Measurements from ENCODE around the gene SIAH3.
"Not testable (repeated sequence)": the region's sequence is repeated elsewhere in the genome, so short reads cannot be mapped to it uniquely, and the experiment has no call there.

SIAH3 gene

GRCh38 chr13:45782327-45783045, 69.1 kb downstream of the SIAH3 start:
- no peak for DNase-seq (ENCODE audit: low read depth)

DNA sequence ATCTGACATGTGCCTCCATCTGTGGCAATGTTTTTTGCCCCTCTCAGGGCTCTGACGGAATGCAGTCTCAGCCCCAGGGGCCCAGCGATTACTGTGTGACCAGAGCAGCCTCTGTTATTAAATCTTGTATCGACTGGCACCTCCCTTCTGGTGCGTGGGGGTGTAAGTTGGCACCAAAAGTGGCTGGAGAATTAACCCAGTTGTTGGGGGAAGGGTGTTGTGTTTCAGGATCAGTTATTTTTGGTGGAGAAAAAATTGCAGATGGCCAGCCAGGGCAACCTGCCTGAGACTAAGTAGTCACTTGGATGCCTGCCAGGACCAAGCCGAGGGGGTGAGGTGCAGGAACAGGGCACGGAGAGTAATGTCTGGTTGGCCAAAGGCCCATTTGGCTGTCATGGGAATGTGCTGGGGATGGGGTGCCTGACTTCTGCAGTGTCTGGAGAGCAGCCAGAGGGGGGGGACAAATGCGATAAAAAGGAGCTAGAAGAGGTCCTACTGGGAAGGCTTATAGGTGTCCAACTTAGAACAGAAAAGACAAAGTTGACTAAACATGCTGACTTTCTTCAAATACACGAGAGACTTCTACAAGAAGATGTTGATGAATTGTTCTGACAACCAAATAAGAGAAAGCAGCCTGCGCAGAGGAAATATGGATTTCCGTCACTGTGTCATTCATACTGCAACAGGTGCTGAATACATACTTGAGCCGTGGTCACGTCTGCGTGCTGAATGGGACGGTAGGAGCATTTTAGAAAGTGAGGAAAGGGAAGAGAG, 69.8 kb downstream of the SIAH3 start:
- no peak for DNase-seq (ENCODE audit: low read depth)

DNA sequence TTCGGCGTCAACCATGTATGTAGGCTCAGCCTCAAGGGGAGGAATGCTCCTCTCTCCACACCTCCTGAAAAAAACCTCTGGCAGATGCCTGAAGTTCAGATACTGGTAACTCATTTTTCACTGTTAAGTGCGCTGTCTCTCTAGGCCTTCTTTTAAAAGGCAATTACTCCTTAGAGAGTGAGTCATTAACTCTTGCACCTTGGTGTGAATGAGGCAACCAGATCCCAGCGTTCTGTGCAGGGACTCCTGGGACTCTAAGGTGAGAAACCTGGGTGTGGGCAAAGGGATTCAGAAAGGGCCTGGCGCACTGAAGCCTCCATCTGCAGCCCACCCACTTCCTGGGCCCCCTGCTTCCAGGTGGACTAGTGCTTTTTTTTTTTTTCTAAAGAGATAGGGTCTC, 71.7 kb downstream of the SIAH3 start:
- no peak for DNase-seq (ENCODE audit: low read depth)

DNA sequence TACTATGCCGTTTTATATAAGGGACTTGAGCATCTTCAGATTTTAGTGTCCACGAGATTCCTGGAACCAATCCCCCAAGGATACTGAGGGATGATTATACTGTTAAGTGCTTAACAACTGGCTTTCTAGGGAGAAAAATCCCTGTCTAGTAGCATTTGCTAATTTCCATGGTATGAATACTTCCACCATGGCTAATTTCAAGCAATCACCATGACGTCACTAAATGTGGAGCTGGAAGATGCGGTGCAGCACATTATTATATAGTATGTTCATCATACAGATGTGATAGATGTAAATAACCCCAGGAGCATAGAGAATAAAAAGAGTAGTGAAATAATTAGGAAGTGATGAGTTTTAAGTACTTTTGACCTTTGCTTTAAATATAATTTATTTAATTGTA, 72.7 kb downstream of the SIAH3 start:
- peak; percentile 1 for DNase-seq (ENCODE audit: low read depth)

DNA sequence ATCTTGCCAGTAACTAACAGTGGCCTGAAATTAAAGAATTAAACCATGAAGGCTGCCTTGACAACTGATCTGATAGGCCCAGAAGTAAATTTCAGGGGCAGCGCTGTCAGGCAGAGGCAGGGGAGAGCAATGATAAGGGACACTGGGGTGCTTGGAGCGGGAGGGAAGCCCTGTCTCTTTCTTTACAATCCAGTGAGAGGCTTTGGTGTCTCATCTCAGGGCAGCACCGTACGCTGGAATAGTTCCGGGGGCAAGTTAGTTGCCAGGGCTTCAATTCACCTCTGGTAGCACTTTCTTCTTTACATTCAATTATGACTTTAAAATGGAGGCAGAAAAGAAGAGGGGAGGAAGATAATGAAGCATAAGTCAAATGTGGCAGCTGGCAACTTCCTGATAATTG, 74.8 kb downstream of the SIAH3 start:
- no peak for DNase-seq (ENCODE audit: low read depth)

- no peak for DNase-seq (ENCODE audit: low read depth)
Measured at GRCh38 chr13:45775401-45775963, 76.1 kb downstream of the SIAH3 start.

DNA sequence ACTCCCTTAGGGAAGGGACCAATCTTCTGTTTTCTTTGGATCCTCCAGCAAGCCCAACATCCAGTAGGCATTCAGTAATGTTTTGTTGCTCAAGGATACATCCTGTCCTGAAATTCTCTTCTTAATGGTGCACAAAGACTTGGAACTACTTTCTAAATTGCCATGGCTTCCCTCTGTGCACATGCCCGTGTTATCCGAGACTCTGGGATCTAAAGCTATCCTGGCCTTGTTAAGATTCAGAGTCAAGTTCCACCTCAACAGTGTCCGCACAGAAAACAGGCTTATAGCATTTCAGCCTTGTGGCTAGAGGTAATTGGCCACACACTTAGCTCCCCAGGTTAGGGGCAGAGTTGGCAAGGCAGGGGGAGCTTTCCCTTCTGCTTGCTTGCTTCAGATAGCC, 77.6 kb downstream of the SIAH3 start:
- no peak for DNase-seq (ENCODE audit: low read depth)

GRCh38 chr13:45773236-45773635, 78.3 kb downstream of the SIAH3 start:
- peak; percentile 19 for DNase-seq (ENCODE audit: low read depth)

DNA sequence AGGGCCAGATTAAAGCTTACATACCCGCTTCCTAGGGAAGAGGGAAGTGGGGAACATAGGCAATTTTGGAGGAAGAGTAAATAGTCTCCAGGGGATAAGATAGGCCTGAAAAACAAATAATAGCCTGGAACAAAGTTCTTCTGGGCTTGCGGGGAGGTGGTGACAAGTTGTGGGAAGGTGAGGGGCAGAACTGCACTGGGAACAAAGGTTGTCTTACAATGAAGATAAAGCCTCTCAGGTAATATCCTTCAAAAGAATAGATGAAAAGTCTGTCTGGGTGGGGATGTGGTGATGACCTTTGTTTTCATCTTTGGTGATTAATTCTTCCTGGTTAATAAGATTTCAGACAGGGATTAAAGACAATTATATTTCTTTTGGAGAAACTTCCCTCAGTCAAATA, 80.7 kb downstream of the SIAH3 start:
- DNase-seq (ENCODE audit: low read depth) = no peak

GRCh38 chr13:45768656-45769479, 82.7 kb downstream of the SIAH3 start:
- no peak for DNase-seq (ENCODE audit: low read depth)

DNA sequence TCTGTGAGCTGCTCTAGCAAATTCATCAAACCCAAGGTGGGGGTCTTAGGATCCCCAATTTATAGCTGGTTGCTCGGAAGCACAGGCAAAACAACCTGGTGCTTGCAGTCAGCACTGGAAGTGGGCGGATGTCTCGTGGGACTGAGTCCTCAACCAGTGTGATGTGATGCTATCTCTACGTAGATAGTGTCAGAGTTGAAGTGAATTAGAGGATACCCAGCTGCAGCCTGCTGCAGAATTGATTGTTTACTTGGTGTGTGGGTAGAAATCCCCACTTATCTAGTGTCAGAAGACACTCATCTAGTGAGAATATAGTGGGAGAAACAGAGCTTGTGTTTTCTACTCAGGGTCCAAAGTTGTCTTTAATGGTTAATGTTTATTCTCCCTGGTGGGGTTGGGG, 86.1 kb downstream of the SIAH3 start:
- DNase-seq (ENCODE audit: low read depth) = no peak

DNA sequence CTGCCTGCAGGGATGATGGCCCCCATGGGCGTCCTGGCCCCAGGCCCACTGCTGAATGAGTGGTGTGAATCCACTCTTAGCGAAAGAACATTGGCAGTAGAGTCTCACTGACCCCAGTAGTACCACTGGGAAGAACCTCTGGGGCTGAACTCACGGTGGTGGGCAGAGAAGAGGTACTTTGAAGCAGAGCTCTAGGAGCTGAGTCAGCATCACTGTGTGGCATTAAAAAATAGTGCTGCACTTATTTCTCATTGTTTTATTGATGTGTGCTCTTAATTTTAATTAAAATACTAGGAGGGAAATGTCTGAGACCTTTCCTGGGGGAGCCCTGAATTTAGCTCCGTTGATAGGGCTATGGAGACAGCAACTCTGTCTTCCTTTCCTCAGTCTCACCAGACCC, 88.1 kb downstream of the SIAH3 start:
- no peak for DNase-seq (ENCODE audit: low read depth)

DNA sequence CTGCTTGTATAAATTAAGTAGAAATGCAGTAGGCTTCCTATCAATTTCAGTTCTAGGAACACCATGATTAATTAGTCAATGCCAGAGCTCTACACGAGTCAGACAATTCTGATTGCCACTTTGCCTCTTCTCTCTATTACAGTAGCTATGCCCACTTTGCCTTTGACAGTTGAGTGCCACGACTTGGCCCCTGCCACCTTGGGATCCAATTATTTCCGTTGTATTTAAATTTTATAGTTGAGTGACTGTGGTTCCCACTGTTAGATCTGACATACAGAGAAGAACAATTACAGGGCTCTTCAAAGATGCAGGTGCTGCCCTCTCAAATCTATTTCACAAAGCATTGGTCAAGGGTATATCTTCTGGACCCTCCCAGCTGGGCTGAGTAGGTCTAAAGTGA, 94.0 kb downstream of the SIAH3 start:
- not testable (repeated sequence) for DNase-seq (ENCODE audit: low read depth)

DNA sequence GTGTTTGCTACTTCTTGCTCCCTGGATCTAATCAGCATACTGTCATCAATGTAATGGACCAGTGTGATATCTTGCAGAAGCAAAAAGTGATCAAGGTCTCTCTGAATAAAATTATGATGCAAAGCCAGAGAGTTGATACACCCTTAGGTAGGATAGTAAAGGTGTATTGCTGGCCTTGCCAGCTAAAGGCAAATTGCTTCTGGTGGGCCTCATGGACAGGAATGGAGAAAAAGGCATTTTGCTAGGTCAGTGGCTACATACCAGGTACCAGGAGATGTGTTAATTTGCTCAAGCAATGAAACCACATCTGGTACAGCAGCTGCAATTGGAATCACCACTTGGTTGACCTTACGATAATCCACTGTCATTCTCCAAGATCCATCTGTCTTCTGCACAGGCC, 95.1 kb downstream of the SIAH3 start:
- DNase-seq (ENCODE audit: low read depth) = not testable (repeated sequence)

GRCh38 chr13:45752510-45752909, 99.0 kb downstream of the SIAH3 start:
- no peak for DNase-seq (ENCODE audit: low read depth)

GRCh38 chr13:45751885-45752284, 99.7 kb downstream of the SIAH3 start:
- DNase-seq (ENCODE audit: low read depth) = no peak

GRCh38 chr13:45750566-45750965, 101.0 kb downstream of the SIAH3 start:
- DNase-seq (ENCODE audit: low read depth) = no peak

GRCh38 chr13:45748941-45749759, 102.4 kb downstream of the SIAH3 start:
- no peak for DNase-seq (ENCODE audit: low read depth)

DNA sequence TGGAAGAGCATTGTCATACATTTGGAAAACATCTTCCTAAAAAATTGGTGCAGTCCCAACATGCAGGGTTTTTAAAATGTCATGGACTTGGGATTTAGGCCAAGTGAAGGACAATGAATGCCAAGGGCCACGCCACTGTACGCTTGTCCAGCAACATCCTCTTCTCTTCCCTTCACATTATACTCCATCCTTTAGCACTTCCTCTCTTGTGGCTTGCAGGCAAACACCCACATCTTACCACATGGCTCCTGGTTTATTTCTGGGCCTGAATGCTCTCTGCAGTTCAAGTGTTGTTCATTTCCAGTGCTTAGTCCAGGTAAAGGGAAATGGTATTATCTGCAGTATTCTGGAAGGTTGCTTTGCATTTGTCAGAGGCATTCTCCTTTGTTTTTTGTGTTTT, 104.5 kb downstream of the SIAH3 start:
- DNase-seq (ENCODE audit: low read depth) = no peak

GRCh38 chr13:45744979-45745378, 106.6 kb downstream of the SIAH3 start:
- DNase-seq (ENCODE audit: low read depth) = no peak

DNA sequence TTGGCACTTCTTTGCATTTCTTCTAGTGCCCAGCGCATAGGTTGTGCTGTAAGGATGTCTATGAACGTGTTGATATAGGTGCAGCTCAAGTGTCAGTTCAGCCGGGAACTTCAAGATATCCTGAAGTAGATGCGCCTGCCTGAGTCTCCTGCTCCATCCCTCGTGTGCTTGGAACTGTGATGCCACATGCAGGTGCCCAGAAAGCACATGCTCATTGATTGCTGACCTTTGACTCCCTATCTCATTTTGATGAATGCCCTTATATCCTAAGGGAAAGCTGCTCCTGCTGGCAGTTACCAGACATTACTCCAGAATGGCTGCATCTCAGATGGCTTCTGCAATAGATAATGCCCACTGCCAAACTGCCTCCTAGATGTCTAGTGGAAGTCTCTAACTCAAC, 108.6 kb downstream of the SIAH3 start:
- no peak for DNase-seq (ENCODE audit: low read depth)

GRCh38 chr13:45737571-45738017, 114.0 kb downstream of the SIAH3 start:
- DNase-seq (ENCODE audit: low read depth) = peak; percentile 9

Measured in ELR (cell line).